Lower lobe of right lung (tissue), 2 donors: ENCODE results near the gene SECTM1. TPM values are rescaled to one million over a fixed set of nuclear protein-coding genes. Genes with fewer than 3 reads are reported as not detected.

Experiments used
- ATAC-seq, 2 donors: fragments of 200-7000 bp; cut with Tn5 transposase; one replicate each; pipeline ENCODE4 v1.9.1; 2020 to 2022; ENCODE audit warnings: mild to moderate bottlenecking in 2 of 2, moderate library complexity in 2 of 2
- DNase-seq: peaks from one replicate; pipeline ENCODE4 v3.0.0-alpha.2; 2020
- H3K27ac ChIP-seq: fragments of 200-600 bp; one replicate; pipeline ENCODE4 v1.8.0; 2022
- H3K27me3 ChIP-seq: fragments of 200-600 bp; one replicate; pipeline ENCODE4 v1.8.0; 2022; ENCODE audit warnings: low read depth
- H3K36me3 ChIP-seq: fragments of 200-600 bp; one replicate; pipeline ENCODE4 v1.8.0; 2022; ENCODE audit warnings: mild to moderate bottlenecking
- H3K4me1 ChIP-seq: fragments of 200-600 bp; one replicate; pipeline ENCODE4 v1.8.0; 2022
- H3K4me3 ChIP-seq: fragments of 200-600 bp; one replicate; pipeline ENCODE4 v1.8.0; 2022; ENCODE audit warnings: mild to moderate bottlenecking
- H3K9me3 ChIP-seq: fragments of 200-600 bp; one replicate; pipeline ENCODE4 v1.8.0; 2022
- CTCF ChIP-seq: fragments of 200-600 bp; IDR thresholded peaks from one replicate; pipeline ENCODE4 v1.8.0; 2022; ENCODE audit warnings: antibody characterized with exemption, mild to moderate bottlenecking
- intact Hi-C: fragments of 100-400 bp; cut with DNase I; formaldehyde crosslinking; loops from one replicate; pipeline ENCODE4 v1.11.0; 2022
- total RNA-seq: library from RNA; stranded (reverse); fragmentation: NEBNext Ultra II Directional; extraction: Animal tissue kit (Norgen Biotek cat#: 25700); gene quantifications from one replicate; pipeline ENCODE4 v1.2.1, GENCODE V29; 2021
- donor health status: DM: no; HTN: yes; CAD: no; lungs with severe emphysema.

SECTM1 gene
- total RNA-seq, 1 donor from 2014 or later = 44.5 TPM

- no peak for TF ChIP-seq CTCF
- no peaks in the 10 kb centered on the region for H3K27me3 ChIP-seq
- ATAC-seq (no peak), DNase-seq (no peak)
- intact Hi-C loops = no loop called here
- H3K27ac ChIP-seq = no peak overlapping the region
- H3K4me1 ChIP-seq = peaks cover 22% of the 10 kb centered on the region
- H3K36me3 ChIP-seq = peaks cover 7% of the 10 kb centered on the region
- no peaks in the 10 kb centered on the region for H3K9me3 ChIP-seq
- no peak overlapping the region for H3K4me3 ChIP-seq
Measured at GRCh38 chr17:82327289-82327688, 6.3 kb downstream of the SECTM1 start.

- Histone ChIP-seq H3K27me3 (no peaks in the 10 kb centered on the region), H3K9me3 (no peaks in the 10 kb centered on the region), H3K36me3 (peaks cover 7% of the 10 kb centered on the region), H3K27ac (no peak overlapping the region), H3K4me1 (peaks cover 15% of the 10 kb centered on the region), H3K4me3 (no peak overlapping the region)
- ATAC-seq = no peak
- no peak for DNase-seq
- TF ChIP-seq CTCF = no peak
- intact Hi-C loops = no loop called here
Measured at GRCh38 chr17:82325286-82326180, 8.0 kb downstream of the SECTM1 start.

GRCh38 chr17:82324566-82325285 lies 8.8 kb downstream of the SECTM1 start:
- DNase-seq (no peak), ATAC-seq (no peak)
- H3K4me1 ChIP-seq = peaks cover 8% of the 10 kb centered on the region
- H3K36me3 ChIP-seq = peaks cover 7% of the 10 kb centered on the region
- no peak for TF ChIP-seq CTCF
- intact Hi-C loops = no loop called here
- H3K27me3 ChIP-seq = no peaks in the 10 kb centered on the region
- no peak overlapping the region for H3K27ac ChIP-seq
- no peak overlapping the region for H3K4me3 ChIP-seq
- H3K9me3 ChIP-seq = no peaks in the 10 kb centered on the region

- H3K27ac ChIP-seq = no peak overlapping the region
- peaks cover 7% of the 10 kb centered on the region for H3K36me3 ChIP-seq
- no peak for TF ChIP-seq CTCF
- intact Hi-C loops = no loop called here
- DNase-seq = no peak
- H3K9me3 ChIP-seq = no peaks in the 10 kb centered on the region
- ATAC-seq = no peak
- H3K4me3 ChIP-seq = no peak overlapping the region
- H3K4me1 ChIP-seq = peaks cover 8% of the 10 kb centered on the region
- no peaks in the 10 kb centered on the region for H3K27me3 ChIP-seq
Measured at GRCh38 chr17:82323514-82324234, 9.9 kb downstream of the SECTM1 start.
